MM.1S (cell line): Measurements from ENCODE around the gene PRKG1.

Source experiments
- CTCF ChIP-seq: fragments of 300-600 bp; sonication (generic); IDR thresholded peaks from 2 replicates; pipeline ENCODE4 v1.5.1; 2016; ENCODE audit warnings: antibody characterized with exemption, low read length, mixed read lengths
- EZH2 ChIP-seq: fragments of 300-600 bp; sonication (generic); optimal IDR thresholded peaks from 2 replicates; pipeline ENCODE3; 2017; ENCODE audit warnings: low read depth, mild to moderate bottlenecking, antibody characterized with exemption, low read length, mixed read lengths
- EZH2phosphoT487 ChIP-seq: fragments of 300-600 bp; sonication (generic); IDR thresholded peaks from 2 replicates; pipeline ENCODE4 v1.6.1; 2018; ENCODE audit warnings: antibody characterized with exemption, low read length

DNA sequence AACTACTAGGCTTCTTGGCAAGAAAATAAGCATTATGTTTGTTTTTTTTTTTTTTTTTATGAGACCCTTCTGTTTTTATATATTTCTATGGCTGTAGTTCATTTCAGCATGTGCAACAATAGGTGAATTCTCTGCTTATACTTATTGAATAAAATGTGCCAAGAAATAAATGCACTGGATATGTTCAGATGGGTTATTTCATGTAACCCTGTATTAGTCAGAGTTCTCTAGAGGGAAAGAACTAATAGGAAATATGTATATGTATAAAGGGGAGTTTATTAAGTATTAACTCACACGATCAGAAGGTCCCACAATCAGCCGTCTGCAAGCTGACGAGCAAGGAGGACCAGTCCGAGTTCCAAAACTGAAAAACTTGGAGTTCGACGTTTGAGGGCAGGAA, 332.3 kb downstream of the PRKG1 start:
- no peak for TF ChIP-seq EZH2phosphoT487
- TF ChIP-seq CTCF: no peak
- TF ChIP-seq EZH2: no peak
